Endothelial cell of umbilical vein (primary cell): ENCODE measurements around the gene TJP1.

Source experiments
- CTCF ChIP-seq, 2 donors: IDR thresholded peaks; 1 replicate in 1 of 2; 2 replicates in 1 of 2; pipeline ENCODE4 v1.5.1; 2011; ENCODE audit warnings: low read length in 2 of 2, mild to moderate bottlenecking in 2 of 2, moderate library complexity in 2 of 2, control low read depth in 1 of 2, inconsistent platforms in 1 of 2, low read depth in 1 of 2; ENCODE audit not compliant: insufficient read depth in 1 of 2; ENCODE audit errors: extremely low read depth in 1 of 2
- EZH2 ChIP-seq: IDR thresholded peaks from 2 replicates; pipeline ENCODE4 v1.6.1; 2012; ENCODE audit warnings: borderline replicate concordance, low read depth, mild to moderate bottlenecking, moderate library complexity, low read length, inconsistent platforms; ENCODE audit not compliant: severe bottlenecking
- FOS ChIP-seq: IDR thresholded peaks from 2 replicates; pipeline ENCODE4 v1.6.1; 2011; ENCODE audit warnings: mild to moderate bottlenecking, low read length, moderate library complexity, borderline replicate concordance; ENCODE audit not compliant: insufficient read depth
- GATA2 ChIP-seq: IDR thresholded peaks from 2 replicates; pipeline ENCODE4 v1.7.0; 2011; ENCODE audit warnings: low read depth, mild to moderate bottlenecking, moderate library complexity, mixed read lengths, low read length; ENCODE audit not compliant: insufficient read length, insufficient read depth
- MAX ChIP-seq: IDR thresholded peaks from 2 replicates; pipeline ENCODE4 v1.6.1; 2011; ENCODE audit not compliant: insufficient read depth, insufficient read length
- POLR2A ChIP-seq: IDR thresholded peaks from 2 replicates; pipeline ENCODE4 v1.6.1; 2012; ENCODE audit warnings: low read depth, mild to moderate bottlenecking, control low read depth, low read length
- POLR2AphosphoS5 ChIP-seq: IDR thresholded peaks from 2 replicates; pipeline ENCODE4 v1.6.1; 2012; ENCODE audit warnings: low read depth, mild to moderate bottlenecking, control low read depth, low read length, moderate library complexity; ENCODE audit not compliant: insufficient read depth

- TF ChIP-seq POLR2A (no peak), EZH2 (no peak), POLR2AphosphoS5 (no peak), GATA2 (no peak), CTCF (IDR thresholded peaks at IDR 0.05; ENCODE audit: extremely low read depth in 1 of 2, insufficient read depth in 1 of 2, low read depth in 1 of 2, low read length in 2 of 2) (no peak), MAX (no peak), FOS (no peak)
These were observed 41.2 kb upstream of the TJP1 start for GRCh38 chr15:29863438-29863837.
